Hepatocyte (in vitro differentiated cells): Measurements from ENCODE around the gene CFAP53. TPM values are rescaled to one million over a fixed set of nuclear protein-coding genes. Genes with fewer than 3 reads are reported as not detected.

Experiments
- DNase-seq: peaks from one replicate; pipeline ENCODE4 v3.0.0-alpha.2; 2016; ENCODE audit warnings: low spot score
- H2AFZ ChIP-seq: fragments of 200-600 bp; sonication (generic); 2 replicates; pipeline ENCODE4 v1.6.0; 2016; ENCODE audit warnings: antibody characterized with exemption, mild to moderate bottlenecking
- H3K27ac ChIP-seq: fragments of 200-600 bp; sonication (generic); 2 replicates; pipeline ENCODE4 v1.5.1; 2016; ENCODE audit warnings: mild to moderate bottlenecking
- H3K27me3 ChIP-seq: fragments of 200-600 bp; sonication (generic); 2 replicates; pipeline ENCODE4 v1.6.1; 2016
- H3K36me3 ChIP-seq: fragments of 200-600 bp; sonication (generic); replicated peaks from 2 replicates; pipeline ENCODE4 v1.5.1; 2016; ENCODE audit warnings: low read depth; ENCODE audit not compliant: insufficient read depth
- H3K4me1 ChIP-seq: fragments of 200-600 bp; sonication (generic); 2 replicates; pipeline ENCODE4 v1.5.1; 2016; ENCODE audit warnings: mild to moderate bottlenecking, moderate library complexity; ENCODE audit not compliant: insufficient read depth
- H3K4me2 ChIP-seq: fragments of 200-600 bp; sonication (generic); 2 replicates; pipeline ENCODE4 v1.6.0; 2016
- H3K4me3 ChIP-seq: fragments of 200-600 bp; sonication (generic); 2 replicates; pipeline ENCODE4 v1.5.1; 2016; ENCODE audit warnings: mild to moderate bottlenecking
- H3K79me2 ChIP-seq: fragments of 200-600 bp; sonication (generic); 2 replicates; pipeline ENCODE4 v1.6.0; 2017; ENCODE audit warnings: mild to moderate bottlenecking
- H3K9me2 ChIP-seq: fragments of 200-600 bp; sonication (generic); replicated peaks from 2 replicates; pipeline ENCODE4 v1.6.0; 2017; ENCODE audit warnings: mild to moderate bottlenecking; ENCODE audit not compliant: insufficient read depth
- H3K9me3 ChIP-seq: fragments of 200-600 bp; sonication (generic); 2 replicates; pipeline ENCODE4 v1.5.1; 2016; ENCODE audit warnings: low read depth, mild to moderate bottlenecking
- H4K20me1 ChIP-seq: fragments of 200-600 bp; sonication (generic); 2 replicates; pipeline ENCODE4 v1.6.0; 2016; ENCODE audit warnings: mild to moderate bottlenecking; ENCODE audit not compliant: insufficient read depth, poor library complexity, severe bottlenecking
- CTCF ChIP-seq: fragments of 200-600 bp; sonication (generic); IDR thresholded peaks from 2 replicates; pipeline ENCODE4 v1.5.1; 2016; ENCODE audit warnings: antibody characterized with exemption, mild to moderate bottlenecking; ENCODE audit not compliant: poor library complexity
- EZH2 ChIP-seq: fragments of 200-600 bp; sonication (generic); IDR thresholded peaks from 2 replicates; pipeline ENCODE4 v1.6.1; 2016; ENCODE audit warnings: antibody characterized with exemption, mild to moderate bottlenecking, borderline replicate concordance
- EZH2phosphoT487 ChIP-seq: fragments of 200-600 bp; sonication (generic); IDR thresholded peaks from one replicate; pipeline ENCODE4 v1.6.1; 2018; ENCODE audit warnings: antibody characterized with exemption, mild to moderate bottlenecking, low read depth, moderate library complexity; ENCODE audit not compliant: unreplicated experiment, severe bottlenecking
- WGBS: methylation state at CpG from one replicate; pipeline ENCODE4 v1.1.6; 2016; ENCODE audit warnings: low lambda C conversion rate; ENCODE audit errors: missing lambda C conversion rate; 5-methylcytosine and 5-hydroxymethylcytosine counted together
- polyA plus RNA-seq: library from polyadenylated mRNA; unstranded; fragments of >200 nt; fragmentation: Nextera tagmentation; extraction: Ambion mirVana; gene quantifications from 2 replicates; pipeline ENCODE4 v1.2.1, GENCODE V29; 2016
- total RNA-seq: library from RNA; depleted of rRNA; stranded (reverse); fragments of >200 nt; gene quantifications from 2 replicates; pipeline ENCODE4 v1.2.3, GENCODE V29; 2014

CFAP53 gene
- total and polyA plus RNA-seq, 2 experiments from 2014 or later: 0.50 to 0.86 TPM

- Histone ChIP-seq H3K27me3 (no peaks in the 10 kb centered on the region), H3K79me2 (no peaks in the 10 kb centered on the region), H2AFZ (peak overlapping the region; percentile 80), H3K4me1 (no peaks in the 10 kb centered on the region), H3K4me2 (peak overlapping the region; percentile 88), H4K20me1 (no peaks in the 10 kb centered on the region), H3K9me3 (no peaks in the 10 kb centered on the region), H3K36me3 (no peaks in the 10 kb centered on the region), H3K4me3 (no peak overlapping the region), H3K27ac (no peak overlapping the region), H3K9me2 (no peaks in the 10 kb centered on the region)
- WGBS: 69% methylated on average over 8 of the region's 8 CpGs
- no peak for DNase-seq
- no peak for TF ChIP-seq CTCF
- no peak for TF ChIP-seq EZH2phosphoT487
- TF ChIP-seq EZH2: no peak
Observed at GRCh38 chr18:50306944-50307343, 40.6 kb upstream of the CFAP53 start.

GRCh38 chr18:50301074-50301473, 34.8 kb upstream of the CFAP53 start:
- H3K4me1 ChIP-seq: no peaks in the 10 kb centered on the region
- TF ChIP-seq CTCF: no peak
- TF ChIP-seq EZH2phosphoT487: no peak
- no peak for TF ChIP-seq EZH2
- H3K4me3 ChIP-seq: no peak overlapping the region
- H3K79me2 ChIP-seq: no peaks in the 10 kb centered on the region
- H3K9me3 ChIP-seq: no peaks in the 10 kb centered on the region
- no peaks in the 10 kb centered on the region for H3K27me3 ChIP-seq
- no peaks in the 10 kb centered on the region for H3K36me3 ChIP-seq
- no peaks in the 10 kb centered on the region for H4K20me1 ChIP-seq
- no peak for DNase-seq
- no peaks in the 10 kb centered on the region for H3K9me2 ChIP-seq
- 70% methylated on average over 5 of the region's 5 CpGs for WGBS
- H3K4me2 ChIP-seq: no peak overlapping the region
- H2AFZ ChIP-seq: no peak overlapping the region
- H3K27ac ChIP-seq: no peak overlapping the region

GRCh38 chr18:50299626-50300388, 33.5 kb upstream of the CFAP53 start:
- Histone ChIP-seq H3K9me3 (no peaks in the 10 kb centered on the region), H2AFZ (no peak overlapping the region), H3K4me1 (no peaks in the 10 kb centered on the region), H3K27me3 (no peaks in the 10 kb centered on the region), H3K4me2 (no peak overlapping the region), H4K20me1 (no peaks in the 10 kb centered on the region), H3K27ac (no peak overlapping the region), H3K36me3 (no peaks in the 10 kb centered on the region), H3K9me2 (no peaks in the 10 kb centered on the region), H3K79me2 (no peaks in the 10 kb centered on the region), H3K4me3 (no peak overlapping the region)
- WGBS: 57% methylated on average over 7 of the region's 7 CpGs
- TF ChIP-seq EZH2 (no peak), EZH2phosphoT487 (no peak), CTCF (no peak)
- no peak for DNase-seq
